Fibroblast of lung (primary cell): Measurements from ENCODE around the gene KCND3.

Source experiments
- CTCF ChIP-seq, 2 donors: IDR thresholded peaks in 1 of 2; conservative IDR thresholded peaks in 1 of 2; 1 replicate in 1 of 2; 2 replicates in 1 of 2; pipeline ENCODE4 v1.5.1; 2011 to 2012; ENCODE audit warnings: low read length in 2 of 2, control low read depth in 1 of 2, inconsistent platforms in 1 of 2, low read depth in 1 of 2, mild to moderate bottlenecking in 1 of 2
- EZH2 ChIP-seq: IDR thresholded peaks from 2 replicates; pipeline ENCODE4 v1.5.1; 2012; ENCODE audit warnings: low read length, control low read depth, mild to moderate bottlenecking; ENCODE audit errors: missing control alignments

- no peak for TF ChIP-seq CTCF (conservative IDR thresholded peaks at IDR 0.05 in 1 of 2, IDR thresholded peaks at IDR 0.05 in 1 of 2; ENCODE audit: low read depth in 1 of 2, low read length in 2 of 2)
- TF ChIP-seq EZH2: no peak
Measured at GRCh38 chr1:111981090-111981489, 8.4 kb downstream of the KCND3 start.
